Stimulated activated CD8-positive, alpha-beta memory T cell treated with anti-CD3 and anti-CD28 coated beads, Interleukin-4, amount 100 ng/mL, for 24 hours (primary cell): Measurements from ENCODE around the gene CUEDC2.
"Not testable (repeated sequence)": the region's sequence is repeated elsewhere in the genome, so short reads cannot be mapped to it uniquely, and the experiment has no call there.

Experiments used
- DNase-seq: peaks from one replicate; pipeline ENCODE4 v3.0.0-alpha.2; 2020; ENCODE audit warnings: low read depth

The CUEDC2 gene

DNA sequence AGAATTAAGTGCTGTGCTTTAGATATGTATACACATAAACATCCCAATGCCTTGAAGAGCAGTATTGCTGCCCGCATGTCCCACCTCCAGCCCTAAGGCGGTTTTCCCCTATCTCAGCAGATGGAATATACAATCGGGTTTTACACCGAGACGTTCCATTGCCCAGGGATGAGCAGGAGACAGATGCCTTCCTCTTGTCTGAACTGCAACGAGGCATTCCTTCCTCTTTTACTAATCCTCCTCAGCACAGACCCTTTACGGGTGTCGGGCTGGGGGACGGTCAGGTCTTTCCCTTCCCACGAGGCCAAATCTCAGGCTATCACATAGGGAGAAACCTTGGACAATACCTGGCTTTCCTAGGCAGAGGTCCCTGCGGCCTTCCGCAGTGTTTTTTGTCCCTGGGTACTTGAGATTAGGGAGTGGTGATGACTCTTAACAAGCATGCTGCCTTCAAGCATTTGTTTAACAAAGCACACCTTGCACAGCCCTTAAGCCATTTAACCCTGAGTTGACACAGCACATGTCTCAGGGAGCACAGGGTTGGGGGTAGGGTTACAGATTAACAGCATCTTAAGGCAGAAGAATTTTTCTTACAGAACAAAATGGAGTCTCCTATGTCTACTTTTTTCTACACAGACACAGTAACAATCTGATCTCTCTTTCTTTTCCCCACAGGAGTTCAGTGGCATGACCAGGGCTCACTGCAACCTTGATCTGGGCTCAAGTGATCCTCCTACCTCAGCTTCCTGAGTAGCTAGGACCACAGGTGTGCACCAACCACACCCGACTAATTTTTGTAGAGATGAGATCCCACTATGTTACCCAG lies 22.5 kb upstream of the CUEDC2 start:
- DNase-seq = not testable (repeated sequence)

DNA sequence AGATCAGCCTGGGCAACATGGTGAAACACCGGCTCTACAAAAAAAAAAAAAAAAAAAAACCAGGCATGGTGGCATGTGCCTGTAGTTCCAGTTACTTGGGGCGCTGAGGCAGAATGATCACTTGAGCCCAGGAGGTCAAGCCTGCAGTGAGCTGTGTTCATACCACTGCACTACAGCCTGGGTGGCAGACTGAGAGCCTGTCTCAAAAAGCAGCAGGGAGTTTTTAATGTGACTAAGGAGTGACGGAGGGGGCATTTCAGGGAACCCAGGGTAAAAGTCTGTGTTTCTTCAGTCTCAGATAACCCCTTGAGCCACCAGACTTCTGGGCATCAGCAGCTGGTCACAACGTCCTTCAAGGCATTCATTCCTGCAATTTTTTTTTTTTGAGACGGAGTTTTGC lies 21.1 kb upstream of the CUEDC2 start:
- DNase-seq = no peak

DNA sequence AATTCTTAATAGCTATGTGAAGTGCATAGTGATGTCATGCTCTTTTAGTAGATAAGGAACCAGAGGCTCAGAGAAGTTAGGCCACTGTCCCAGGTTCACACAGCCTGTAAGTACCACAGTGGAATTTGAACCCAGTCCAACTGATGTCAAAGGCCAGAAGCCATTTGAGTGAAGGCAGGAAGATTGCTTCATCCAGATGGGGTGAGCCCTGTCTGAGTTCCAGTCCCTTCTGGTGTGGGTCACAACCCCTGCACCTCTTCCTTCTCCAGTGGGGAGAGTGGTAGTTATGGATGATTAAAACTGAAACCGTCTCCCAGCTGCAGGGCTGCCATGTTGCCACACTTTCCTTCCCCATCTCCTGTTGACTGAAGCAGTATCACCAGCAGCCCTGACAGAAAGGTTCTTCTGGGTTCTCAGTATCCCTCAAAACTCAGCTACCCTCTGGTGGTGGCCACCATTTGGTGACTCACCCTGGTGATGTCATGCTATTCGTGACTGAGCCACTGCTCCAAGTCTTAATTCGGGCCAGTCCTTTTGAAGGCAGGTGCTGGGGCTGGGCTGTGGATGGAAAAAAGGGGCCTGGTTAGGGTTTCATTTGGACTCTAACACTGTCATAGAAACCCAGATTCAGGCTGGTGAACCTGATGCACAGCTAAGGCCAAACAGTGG lies 20.4 kb upstream of the CUEDC2 start:
- peak; percentile 52 for DNase-seq

DNA sequence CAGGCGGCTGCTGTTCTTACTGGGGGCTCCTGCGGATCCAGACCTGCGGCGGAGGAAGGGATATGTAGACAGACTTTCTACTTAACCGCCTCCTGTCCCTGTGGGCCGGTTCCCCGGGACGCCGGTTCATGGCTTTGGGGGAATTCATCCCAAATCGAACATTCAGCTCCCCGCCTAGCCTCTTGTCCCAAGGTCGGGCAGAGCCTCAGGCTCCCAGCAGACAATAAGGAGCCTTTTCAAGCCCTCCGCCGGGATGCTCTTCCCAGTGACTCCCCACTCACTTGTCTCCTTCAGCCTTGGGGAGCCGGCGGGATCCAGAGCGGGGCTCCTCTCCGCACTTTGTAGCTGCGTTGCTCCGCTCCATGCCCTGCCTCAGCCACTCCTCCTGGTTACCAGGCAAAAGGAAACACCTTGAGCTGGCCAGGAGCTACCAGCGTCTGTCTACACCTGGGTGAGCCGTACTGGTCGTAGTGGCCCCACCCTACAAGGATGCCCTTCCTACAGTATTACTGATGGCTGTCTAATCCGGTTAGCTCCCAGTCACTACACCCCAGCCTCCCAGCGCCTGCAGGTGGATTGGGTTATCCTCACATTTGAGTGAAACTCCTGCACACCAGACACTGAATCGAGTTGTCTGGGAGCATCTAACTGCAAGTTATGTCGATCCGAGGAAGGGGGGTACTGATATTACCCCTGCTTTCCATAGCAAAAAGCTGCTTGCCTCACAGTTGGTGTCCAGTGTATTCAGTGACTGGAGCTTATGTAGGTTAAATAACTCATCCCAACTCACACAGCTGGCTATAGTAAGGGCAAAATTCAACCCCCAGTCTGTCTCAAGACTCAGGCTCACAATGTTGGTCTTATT lies 19.0 kb upstream of the CUEDC2 start, which contains the start of gene C10orf95:
TSS of gene C10orf95 (minus strand) at position 439 of the 865 bp plus-strand sequence. CDS start 450 bp downstream, outside the sequence.
- DNase-seq = no peak

DNA sequence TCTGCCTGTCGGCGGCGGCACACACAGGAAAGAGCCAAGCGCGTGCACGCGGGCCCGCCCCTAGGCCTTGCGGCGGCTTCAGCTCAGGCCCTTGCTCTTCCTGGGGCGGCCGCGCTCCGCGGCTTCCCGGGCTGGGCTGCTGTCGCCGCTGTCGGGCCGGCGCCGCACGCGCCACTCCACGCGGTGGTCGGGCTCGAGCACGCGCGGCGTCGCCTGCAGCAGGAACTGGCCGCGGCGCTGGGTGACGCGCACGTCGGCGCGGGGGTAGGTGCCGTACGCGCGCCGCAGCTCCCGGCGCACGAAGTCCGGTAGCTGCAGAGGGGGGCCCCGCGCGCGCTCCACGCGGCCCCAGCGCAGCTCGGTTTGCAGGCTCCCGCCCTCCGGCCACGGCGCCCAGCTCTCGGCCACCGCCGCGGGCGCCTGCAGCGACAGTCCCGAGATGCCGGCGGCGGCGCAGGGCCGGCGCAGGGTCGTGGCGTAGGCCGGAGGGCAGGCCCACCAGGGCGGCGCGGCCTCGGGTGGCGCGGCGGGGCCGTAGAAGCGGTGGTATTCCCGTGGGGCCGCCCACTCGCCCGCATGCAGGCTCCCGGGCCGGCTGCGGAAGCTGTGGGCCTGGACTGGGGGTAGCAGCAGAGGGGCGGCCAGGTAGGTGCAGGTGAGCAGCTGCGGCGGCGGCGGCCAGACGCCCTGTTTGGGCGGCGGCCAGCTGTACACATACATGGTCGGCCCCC lies 18.2 kb upstream of the CUEDC2 start:
- peak; percentile 77 for DNase-seq

DNA sequence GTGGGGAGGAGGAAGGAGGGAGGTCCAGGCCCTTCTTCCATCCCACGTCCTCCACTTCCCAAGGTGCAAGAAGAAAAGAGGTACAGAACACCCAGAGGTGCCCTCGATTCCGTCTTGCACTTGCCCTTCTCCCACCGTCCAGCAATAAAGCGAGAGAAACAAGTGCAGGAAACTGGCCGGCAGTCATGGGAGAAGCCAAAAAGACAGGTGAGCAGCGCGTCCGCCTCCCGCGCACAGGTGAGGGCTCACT lies 17.7 kb upstream of the CUEDC2 start:
- DNase-seq = no peak

DNA sequence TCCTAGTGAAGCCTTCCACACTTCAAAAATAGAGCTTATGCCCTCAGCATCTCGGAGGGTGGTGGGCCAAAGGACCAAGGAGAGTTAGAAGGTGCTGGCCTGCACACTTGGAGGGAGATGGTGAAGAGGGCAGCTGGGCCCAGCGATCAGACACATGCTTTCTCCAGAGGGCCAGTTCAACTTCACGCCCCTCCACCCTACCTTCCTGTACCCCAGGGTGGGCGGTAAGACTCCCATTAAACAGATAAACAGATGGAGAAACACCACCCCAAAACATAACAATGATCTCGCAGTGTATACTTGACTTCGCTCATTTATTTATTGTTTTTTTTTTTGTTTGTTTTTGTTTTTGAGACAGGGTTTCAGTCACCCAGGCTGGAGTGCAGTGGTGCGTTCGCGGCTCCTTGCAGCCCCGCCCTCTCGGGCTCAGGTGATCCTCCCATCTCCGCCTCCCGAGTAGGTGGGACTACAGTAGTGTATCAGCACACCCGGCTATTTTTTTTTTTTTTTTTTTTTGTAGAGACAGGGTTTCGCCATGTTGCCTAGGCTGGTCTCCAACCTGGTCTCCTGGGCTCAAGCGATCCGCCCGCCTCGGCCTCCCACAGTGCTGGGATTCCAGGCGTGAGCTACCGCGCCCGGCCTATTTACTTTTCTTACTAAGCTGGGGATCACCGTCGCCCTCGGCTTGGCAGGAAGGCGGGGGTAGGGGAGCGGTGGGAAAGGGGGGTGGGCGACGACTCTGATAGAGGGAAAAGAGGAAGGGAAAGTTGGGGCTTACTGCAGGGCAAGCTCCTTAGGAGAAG lies 17.1 kb upstream of the CUEDC2 start:
- peak; percentile 77 for DNase-seq

DNA sequence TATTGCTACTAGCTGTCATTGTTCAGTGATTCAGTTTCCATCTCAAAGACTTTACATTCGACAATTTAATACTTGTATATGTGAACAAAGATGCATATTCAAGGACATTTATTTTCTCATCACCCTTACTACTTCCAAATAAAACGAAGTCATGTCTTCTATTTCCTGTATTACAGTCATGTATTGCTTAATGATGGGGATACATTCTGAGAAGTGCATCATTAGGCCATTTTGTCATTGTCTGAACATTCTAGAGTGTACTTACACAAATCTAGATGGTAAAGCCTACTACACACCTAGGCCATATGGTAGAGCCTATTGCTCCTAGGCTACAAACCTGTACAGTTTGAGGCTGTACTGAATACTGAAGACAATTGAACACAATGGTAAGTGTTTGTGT lies 12.5 kb upstream of the CUEDC2 start:
- DNase-seq = no peak

DNA sequence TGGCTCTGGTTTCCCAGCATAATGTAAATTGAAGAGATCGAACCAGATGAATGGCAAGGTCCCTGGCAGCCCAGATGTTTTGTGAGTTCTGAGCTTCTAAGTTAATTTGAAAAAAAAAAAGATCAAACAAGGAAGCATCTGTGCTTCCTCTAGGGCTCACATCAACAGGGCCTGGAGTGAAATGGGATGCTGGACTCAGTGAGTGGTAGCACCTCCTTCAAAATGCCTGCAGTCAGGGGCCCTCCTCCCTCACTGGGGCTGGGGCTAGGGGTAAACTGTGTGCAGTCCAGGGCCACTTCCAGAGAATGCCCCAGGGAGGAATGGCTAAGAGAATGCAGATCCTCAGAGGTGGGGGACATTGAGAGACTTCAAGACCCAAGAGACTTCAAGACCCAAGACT lies 6.0 kb upstream of the CUEDC2 start:
- no peak for DNase-seq

DNA sequence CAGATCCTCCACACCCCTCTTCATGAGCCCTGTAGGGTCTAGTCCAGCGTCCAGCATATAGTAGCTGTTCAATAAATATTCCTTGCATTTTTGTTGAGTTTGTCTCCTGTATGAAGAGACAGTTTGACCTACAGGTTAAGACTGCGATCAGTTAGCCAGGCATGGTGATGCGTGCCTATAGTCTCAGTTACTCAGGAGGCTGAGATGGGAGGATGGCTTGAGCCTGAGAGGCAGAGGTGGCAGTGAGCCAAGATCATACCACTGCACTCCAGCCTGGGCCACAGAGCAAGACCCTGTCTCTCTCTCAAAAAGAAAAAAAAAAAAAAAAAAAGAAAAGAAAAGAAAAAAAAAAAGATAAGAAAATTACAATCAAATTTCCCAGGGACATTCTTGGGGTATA lies 5.1 kb upstream of the CUEDC2 start:
- no peak for DNase-seq

DNA sequence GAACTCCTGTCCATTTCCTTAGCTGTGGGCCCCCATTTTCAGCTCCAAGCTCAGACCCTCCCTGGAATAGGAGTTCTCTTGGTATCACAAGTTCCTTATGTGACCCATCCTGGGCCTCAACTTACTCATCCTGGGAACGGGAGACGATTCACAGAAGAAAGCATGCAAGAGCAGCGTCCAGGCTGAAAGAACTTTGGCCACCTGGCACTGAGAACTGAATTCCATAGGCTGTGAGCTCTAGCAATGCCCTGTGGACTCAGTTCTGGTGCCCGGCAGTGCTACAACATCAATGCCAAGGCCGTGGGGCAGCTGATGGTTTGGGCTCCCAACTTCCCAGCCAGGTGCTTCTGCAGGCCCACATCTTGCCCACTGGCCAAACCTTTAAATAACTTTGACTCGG lies 3.9 kb upstream of the CUEDC2 start:
- no peak for DNase-seq

DNA sequence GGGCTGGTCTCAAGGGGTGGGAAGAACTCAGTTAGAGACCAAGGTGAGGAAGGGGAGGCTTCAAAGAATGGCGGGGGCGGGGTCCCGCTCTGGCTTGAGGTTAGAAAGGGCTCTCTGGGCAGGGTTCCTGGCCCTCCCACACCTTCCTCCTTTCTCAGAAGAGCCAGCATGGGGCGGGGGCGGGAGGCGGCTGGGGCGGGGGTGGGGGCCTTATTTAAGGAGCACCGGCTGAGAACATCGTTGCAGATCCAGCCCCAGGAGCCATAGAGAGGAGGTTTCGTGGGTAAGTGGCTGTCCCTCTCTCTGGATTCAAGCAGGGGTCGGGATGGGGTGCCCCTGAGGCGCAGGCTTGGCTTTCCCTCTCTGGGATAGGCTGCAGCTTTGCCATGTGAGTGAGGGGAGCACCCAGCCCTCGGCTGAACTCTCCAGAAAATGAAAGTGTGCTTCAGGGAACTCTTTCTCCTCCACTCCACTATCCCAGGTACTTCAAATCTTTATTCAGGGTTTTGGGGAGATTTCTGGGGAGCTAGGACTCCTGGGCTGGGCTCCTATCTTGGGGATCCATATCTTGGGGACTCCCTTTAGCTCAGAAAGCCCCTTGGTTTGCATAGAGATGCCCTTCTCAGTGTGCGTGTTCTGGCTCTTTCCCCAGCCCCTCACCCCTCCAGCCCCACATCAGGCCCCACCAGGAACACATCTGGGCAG lies 3.3 kb upstream of the CUEDC2 start:
- no peak for DNase-seq

DNA sequence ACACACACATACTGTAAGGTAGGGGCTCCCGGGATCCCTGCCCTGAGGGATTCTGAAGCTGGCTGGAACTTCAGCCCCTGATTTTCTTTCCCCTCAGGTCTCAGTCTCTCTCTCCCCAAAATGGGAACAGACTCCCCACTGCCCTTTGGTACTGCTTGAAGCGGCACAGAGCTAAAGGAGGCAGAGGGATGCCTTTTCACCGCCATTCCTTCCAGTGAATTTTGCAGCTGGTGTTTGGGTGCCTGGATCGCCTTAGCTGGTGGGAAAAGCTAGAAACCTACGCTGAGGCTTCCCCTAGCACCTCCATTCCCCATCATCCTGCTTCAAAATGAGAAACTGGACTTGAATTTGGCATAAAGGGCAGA lies 2.7 kb upstream of the CUEDC2 start:
- DNase-seq = no peak

DNA sequence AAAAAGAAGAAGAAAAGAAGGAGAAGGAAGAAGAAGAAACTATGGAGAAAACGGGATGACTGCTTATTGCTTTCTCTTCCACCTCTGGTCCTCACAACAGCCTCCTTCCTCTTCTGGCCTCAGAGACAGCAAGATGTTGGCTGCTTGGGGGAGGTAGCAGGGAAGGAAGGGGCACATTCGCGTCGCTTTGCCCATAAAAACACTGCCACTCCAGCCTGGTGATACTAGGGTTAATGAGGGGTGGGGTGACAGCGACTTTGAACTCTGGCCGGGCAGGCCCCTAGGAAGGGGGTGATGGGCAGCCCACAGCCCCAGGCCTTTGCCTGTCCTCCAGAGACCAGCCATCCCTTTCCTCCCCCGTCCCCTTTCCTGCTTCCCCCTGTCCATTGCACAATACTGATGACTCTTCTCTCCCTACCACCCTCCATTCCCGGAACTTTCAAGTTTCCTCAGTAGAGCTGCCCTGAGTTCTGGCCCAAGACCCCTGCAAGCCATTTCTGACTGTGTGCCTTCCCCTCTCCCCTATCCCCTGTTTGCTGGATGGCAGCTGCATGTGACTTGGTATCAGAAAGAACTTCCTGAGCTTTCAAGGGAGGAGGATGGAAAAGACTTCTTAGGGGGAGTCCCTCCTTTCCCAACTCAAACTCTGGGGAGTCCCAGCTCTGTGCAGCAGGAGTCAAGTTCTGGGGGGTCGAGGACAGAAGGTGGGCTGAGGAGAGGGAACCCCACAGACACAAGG lies 2.2 kb upstream of the CUEDC2 start:
- no peak for DNase-seq

DNA sequence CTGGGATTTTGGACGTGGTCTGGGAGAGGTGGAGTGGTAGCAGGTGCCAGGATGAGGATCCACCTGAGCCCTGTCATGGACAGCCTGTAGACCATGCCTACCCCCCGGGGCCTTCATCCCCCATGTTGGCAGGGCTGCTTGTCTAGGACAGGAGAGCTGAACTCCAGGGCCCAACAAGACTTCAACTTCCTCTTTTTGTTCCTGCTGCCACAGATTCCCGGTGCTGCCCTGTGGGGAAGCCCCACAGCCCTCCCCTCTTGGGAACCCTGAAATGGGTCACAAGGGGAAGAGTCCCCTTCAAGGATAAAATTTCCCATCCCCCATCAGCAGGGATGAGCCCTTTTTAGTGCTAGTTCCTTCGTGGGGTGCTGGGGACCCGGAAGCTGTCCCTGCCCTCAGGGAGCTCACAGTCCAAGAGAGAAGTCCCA lies 1.3 kb upstream of the CUEDC2 start:
- no peak for DNase-seq

DNA sequence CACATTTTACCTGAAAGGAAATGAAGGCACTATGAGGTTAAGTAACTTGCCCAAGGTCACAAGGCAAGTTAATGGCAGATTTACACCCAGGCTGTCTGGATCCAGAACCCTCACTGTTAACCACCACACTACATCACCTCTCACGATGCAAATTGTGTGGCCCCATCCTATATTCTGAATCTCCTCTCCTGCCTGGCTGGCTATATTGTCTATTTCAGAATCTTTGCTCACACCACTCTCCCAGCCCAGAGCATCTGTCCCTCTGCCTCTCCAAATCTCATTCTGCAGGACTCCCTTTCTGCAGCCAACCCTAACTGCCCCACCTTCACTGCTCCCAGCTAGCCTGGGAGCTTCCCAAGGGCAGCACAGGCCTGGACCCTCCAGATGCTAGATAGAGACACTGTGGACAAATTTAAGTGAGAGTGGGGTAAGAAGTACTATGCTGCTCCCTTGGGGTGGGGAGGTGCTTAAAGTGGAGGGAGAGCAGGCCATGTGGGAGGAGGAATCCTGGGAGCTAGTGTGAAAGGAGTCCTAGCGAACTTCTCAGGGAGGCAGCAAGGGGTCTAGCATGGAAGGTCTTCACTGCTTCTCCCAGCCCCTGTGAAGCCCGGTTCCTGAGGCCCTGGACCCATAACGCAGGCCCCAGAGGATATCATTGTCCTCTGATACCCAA lies 786 bp downstream of the CUEDC2 start:
- DNase-seq = no peak

DNA sequence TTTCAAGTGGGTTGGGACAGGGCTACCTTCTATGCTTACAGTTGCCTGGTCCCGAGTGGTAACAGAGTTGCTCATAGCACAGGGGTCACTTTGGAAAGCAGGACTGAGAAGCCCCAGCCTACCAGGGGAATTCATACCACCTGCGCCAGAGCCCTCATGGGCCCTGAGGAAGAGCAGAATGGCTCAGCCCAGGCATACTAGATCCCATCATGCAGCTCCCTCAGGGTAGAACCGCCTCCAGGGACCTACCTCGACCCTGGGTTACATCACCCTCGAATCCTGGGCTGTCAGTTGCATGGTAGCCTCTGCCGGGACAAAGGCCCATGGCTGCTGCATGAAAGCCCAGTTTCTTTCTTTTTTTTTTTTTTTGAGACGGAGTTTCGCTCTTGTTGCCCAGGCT lies 2.9 kb downstream of the CUEDC2 start:
- DNase-seq = no peak

DNA sequence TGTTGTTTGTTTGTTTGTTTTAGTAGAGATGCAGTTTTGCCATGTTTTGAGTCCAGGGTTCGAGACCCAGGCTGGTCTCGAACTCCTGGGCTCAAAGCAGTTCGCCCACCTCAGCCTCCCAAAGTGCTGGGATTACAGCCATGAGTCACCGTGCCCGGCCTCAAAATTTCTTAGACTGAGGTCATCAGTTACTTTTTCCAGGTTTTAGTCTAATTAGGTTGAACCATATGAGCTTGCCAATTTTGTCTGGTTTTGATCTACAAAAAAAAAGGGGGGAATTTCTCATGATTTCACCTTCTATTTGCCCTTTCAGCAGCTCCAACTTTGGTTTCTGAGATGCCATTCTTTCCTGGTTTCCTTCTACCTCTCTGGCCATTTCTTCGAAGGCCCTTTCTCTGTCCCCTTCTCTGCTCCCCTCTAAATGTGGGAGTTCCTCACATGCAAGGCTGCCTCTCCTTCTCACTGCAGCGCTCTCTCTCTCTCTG lies 5.5 kb downstream of the CUEDC2 start:
- DNase-seq = no peak

DNA sequence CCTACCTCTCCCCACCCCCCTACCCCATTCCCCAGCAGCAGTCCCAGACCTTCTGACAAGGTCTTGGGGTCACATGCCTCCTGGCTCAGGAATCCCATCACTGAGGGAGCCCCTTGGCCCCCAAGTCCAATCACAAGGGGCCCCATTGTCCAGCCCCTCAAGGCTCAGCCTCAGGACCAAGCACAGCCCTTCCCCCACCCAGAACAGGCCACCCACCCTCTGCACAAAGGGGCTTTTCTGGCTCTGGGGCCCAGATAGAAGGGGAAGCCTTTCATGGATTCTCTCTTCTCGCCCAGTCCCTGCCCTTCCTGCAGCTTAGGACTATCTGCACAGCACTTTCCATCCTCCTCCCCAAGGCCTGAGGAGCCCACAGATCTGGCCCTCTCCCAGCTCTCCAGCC lies 6.9 kb downstream of the CUEDC2 start:
- DNase-seq = no peak
